Measurements from ENCODE around the gene MTHFD1L. TPM values are rescaled to one million over a fixed set of nuclear protein-coding genes. Genes with fewer than 3 reads are reported as not detected.
"Not testable (repeated sequence)": the region's sequence is repeated elsewhere in the genome, so short reads cannot be mapped to it uniquely, and the experiment has no call there.

Gene MTHFD1L
- polyA plus RNA-seq, 3 donors, result 0.25 to 1.3 (median 0.39) TPM

DNA sequence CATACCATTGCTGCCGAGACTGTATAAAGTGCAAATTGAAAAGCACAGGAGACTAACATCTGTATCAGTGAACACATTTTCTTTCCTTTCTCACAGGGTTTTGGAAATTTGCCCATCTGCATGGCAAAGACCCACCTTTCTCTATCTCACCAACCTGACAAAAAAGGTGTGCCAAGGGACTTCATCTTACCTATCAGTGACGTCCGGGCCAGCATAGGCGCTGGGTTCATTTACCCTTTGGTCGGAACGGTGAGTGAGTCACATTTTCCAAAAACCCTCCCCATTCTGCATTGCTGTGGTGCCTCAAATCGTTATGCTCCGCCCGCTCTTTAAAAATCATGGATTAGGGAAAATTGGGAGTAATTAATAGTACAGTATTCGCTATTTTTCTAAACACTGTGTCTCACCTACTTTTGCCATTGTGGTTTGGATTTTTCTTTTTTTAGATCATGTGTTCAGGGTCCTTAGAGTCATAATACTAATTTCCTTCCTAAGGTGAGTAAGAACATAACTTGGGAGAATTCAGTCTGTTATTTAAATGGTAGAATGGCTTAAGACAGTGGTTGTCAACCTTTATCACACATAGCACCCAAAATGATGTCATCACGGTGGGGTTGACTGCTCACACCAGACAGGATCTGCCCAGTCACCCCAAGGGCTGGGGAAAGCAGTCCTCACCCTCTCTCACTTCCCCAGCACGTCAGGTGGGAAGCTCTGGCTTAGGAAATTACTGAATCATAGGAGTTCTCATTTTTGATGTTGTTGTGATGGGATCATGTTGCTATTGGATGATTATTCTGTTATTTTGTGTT, 171.6 kb downstream of the MTHFD1L start:
- no peaks in the 10 kb centered on the region for H3K27me3 ChIP-seq (ENCODE audit: control insufficient read depth in 2 of 2, insufficient read depth in 2 of 2, low read length in 2 of 2)
- Mint-ChIP-seq H3K4me3 (no peak overlapping the region), H3K27ac (peak overlapping the region; percentile 54 to 94 (median 83)), H3K36me3 (peaks cover 10 to 17% of the 10 kb centered on the region in 2 donors), H3K27me3 (ENCODE audit: low read depth in 3 of 3) (peaks cover 0 to 1% (median 0%) of the 10 kb centered on the region in 3 donors), H3K9me3 (peaks cover 0 to 1% (median 0%) of the 10 kb centered on the region in 7 donors), H3K4me1 (peaks cover 37% of the 10 kb centered on the region)
- no peak overlapping the region for H2AFZ ChIP-seq (ENCODE audit: insufficient read depth, low read depth, low read length, poor library complexity, severe bottlenecking)
- intact Hi-C loops (cut with micrococcal nuclease), result loop anchor here in 1 of 2 donors (10.0 kb wide), 1 partner anchor 358 kb away; the partner anchor contains the start of gene ZBTB2
- DNase-seq, result peak; percentile 77 to 96 (median 84)
- TF ChIP-seq, protein P1, sequence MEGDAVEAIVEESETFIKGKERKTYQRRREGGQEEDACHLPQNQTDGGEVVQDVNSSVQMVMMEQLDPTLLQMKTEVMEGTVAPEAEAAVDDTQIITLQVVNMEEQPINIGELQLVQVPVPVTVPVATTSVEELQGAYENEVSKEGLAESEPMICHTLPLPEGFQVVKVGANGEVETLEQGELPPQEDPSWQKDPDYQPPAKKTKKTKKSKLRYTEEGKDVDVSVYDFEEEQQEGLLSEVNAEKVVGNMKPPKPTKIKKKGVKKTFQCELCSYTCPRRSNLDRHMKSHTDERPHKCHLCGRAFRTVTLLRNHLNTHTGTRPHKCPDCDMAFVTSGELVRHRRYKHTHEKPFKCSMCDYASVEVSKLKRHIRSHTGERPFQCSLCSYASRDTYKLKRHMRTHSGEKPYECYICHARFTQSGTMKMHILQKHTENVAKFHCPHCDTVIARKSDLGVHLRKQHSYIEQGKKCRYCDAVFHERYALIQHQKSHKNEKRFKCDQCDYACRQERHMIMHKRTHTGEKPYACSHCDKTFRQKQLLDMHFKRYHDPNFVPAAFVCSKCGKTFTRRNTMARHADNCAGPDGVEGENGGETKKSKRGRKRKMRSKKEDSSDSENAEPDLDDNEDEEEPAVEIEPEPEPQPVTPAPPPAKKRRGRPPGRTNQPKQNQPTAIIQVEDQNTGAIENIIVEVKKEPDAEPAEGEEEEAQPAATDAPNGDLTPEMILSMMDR (IDR thresholded peaks at IDR 0.05), result no peak
- no peak overlapping the region for H3K9ac ChIP-seq (ENCODE audit: insufficient read depth, low read length, poor library complexity, severe bottlenecking)
- no peak overlapping the region for H3K4me3 ChIP-seq (replicated peaks in 1 of 3; ENCODE audit: low read depth in 2 of 3, low read length in 3 of 3)
- H3K9me3 ChIP-seq (replicated peaks in 1 of 2; ENCODE audit: control insufficient read depth in 1 of 2, insufficient read depth in 1 of 2, low read length in 2 of 2), result no peaks in the 10 kb centered on the region
- H3K27ac ChIP-seq (ENCODE audit: low read depth in 1 of 2, low read length in 2 of 2), result peak overlapping the region in 1 of 2 donors; percentile 55
- no peaks in the 10 kb centered on the region for H3K79me2 ChIP-seq (ENCODE audit: insufficient read depth, low read length)
- H3K36me3 ChIP-seq (replicated peaks in 1 of 2; ENCODE audit: control insufficient read depth in 1 of 2, insufficient read depth in 2 of 2, low read length in 2 of 2), result no peaks in the 10 kb centered on the region
- peaks cover 18 to 21% of the 10 kb centered on the region in 2 donors for H3K4me1 ChIP-seq (ENCODE audit: control insufficient read depth in 1 of 2, insufficient read depth in 2 of 2, low read length in 2 of 2)
- WGBS (ENCODE audit: insufficient coverage), result no CpG with 5 or more reads among the region's 12 CpGs
- no peak overlapping the region for H3K4me2 ChIP-seq (replicated peaks; ENCODE audit: extremely low read depth, low read length, poor library complexity, severe bottlenecking)
- no peaks in the 10 kb centered on the region for H4K20me1 ChIP-seq (ENCODE audit: insufficient read depth, low read length)

DNA sequence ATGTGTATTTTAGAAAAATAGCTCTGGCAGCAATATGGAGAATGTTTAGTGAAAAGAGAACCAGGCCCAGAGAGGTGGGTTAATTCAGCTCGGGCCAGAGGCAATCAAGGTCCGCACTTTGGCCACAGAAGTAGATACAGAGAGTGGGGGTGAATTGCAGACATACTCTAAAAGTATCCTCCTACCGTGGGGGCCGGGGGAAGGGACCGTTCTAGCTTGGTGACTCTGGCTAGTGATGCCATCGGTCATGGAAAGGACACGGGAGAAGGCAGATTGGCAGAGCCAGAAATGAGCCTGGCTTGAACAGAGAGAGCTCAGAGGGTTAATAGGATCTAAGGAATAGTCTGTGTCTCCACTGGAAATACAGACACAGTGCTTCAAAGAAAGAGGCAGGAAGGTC, 173.1 kb downstream of the MTHFD1L start:
- H3K9me3 Mint-ChIP-seq, result no peaks in the 10 kb centered on the region
- peaks cover 37% of the 10 kb centered on the region for H3K4me1 Mint-ChIP-seq
- H3K4me3 Mint-ChIP-seq, result no peak overlapping the region
- Histone ChIP-seq H4K20me1 (ENCODE audit: insufficient read depth, low read length) (no peaks in the 10 kb centered on the region), H3K9me3 (replicated peaks in 1 of 2; ENCODE audit: control insufficient read depth in 1 of 2, insufficient read depth in 1 of 2, low read length in 2 of 2) (no peaks in the 10 kb centered on the region), H3K27me3 (ENCODE audit: control insufficient read depth in 2 of 2, insufficient read depth in 2 of 2, low read length in 2 of 2) (no peaks in the 10 kb centered on the region), H2AFZ (ENCODE audit: insufficient read depth, low read depth, low read length, poor library complexity, severe bottlenecking) (no peak overlapping the region), H3K36me3 (replicated peaks in 1 of 2; ENCODE audit: control insufficient read depth in 1 of 2, insufficient read depth in 2 of 2, low read length in 2 of 2) (no peaks in the 10 kb centered on the region), H3K9ac (ENCODE audit: insufficient read depth, low read length, poor library complexity, severe bottlenecking) (no peak overlapping the region), H3K27ac (ENCODE audit: low read depth in 1 of 2, low read length in 2 of 2) (no peak overlapping the region), H3K79me2 (ENCODE audit: insufficient read depth, low read length) (no peaks in the 10 kb centered on the region), H3K4me1 (ENCODE audit: control insufficient read depth in 1 of 2, insufficient read depth in 2 of 2, low read length in 2 of 2) (peaks cover 18 to 21% of the 10 kb centered on the region in 2 donors), H3K4me3 (replicated peaks in 1 of 3; ENCODE audit: low read depth in 2 of 3, low read length in 3 of 3) (no peak overlapping the region), H3K4me2 (replicated peaks; ENCODE audit: extremely low read depth, low read length, poor library complexity, severe bottlenecking) (no peak overlapping the region)
- TF ChIP-seq, protein P1 (IDR thresholded peaks at IDR 0.05), result no peak
- no peak for DNase-seq
- H3K27ac Mint-ChIP-seq, result peak overlapping the region in 6 of 7 donors; percentile 4 to 83 (median 69)
- intact Hi-C loops (cut with micrococcal nuclease), result loop anchor here in 1 of 2 donors (10.0 kb wide), 1 partner anchor 356 kb away; the partner anchor contains the start of gene ZBTB2
- WGBS (ENCODE audit: insufficient coverage), result 100% methylated on average over 3 of the region's 7 CpGs
- peaks cover 0 to 1% (median 0%) of the 10 kb centered on the region in 3 donors for H3K27me3 Mint-ChIP-seq (ENCODE audit: low read depth in 3 of 3)
- H3K36me3 Mint-ChIP-seq, result peaks cover 10 to 17% of the 10 kb centered on the region in 2 donors

DNA sequence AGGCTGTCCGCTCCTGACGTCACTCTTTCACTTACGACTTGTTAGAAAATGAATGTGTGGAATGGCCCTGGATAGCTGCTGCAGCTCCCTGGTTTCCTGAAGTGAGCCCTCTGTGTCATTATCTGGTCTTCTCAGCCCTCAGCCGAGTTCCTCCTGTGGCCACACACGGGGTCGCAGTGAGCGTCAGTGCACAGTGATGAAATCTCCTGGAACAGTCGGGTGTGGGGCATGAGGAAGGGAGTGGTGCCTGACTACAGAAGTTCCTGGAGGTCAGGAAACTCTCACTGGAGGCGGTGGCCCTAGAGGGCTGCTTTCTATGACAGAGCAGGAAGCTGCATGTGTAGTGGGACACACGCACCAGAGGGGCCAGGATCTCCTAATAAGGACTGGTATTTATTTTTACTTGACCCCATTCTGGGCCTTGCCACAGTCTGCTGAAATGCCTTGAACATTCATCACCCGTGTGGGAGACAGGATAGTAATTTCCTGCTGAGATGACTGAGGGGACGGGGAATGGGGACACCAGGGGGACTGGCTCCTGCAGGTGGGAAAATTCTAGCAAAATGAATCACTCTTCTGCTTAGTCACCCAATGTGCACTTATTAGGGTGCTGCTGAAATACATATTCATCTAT, 175.5 kb downstream of the MTHFD1L start:
- H2AFZ ChIP-seq (ENCODE audit: insufficient read depth, low read depth, low read length, poor library complexity, severe bottlenecking); H3K9me3 Mint-ChIP-seq; H3K27me3 Mint-ChIP-seq (ENCODE audit: low read depth in 3 of 3); H3K9ac ChIP-seq (ENCODE audit: insufficient read depth, low read length, poor library complexity, severe bottlenecking); H3K9me3 ChIP-seq (replicated peaks in 1 of 2; ENCODE audit: control insufficient read depth in 1 of 2, insufficient read depth in 1 of 2, low read length in 2 of 2); intact Hi-C loops (cut with micrococcal nuclease); H3K36me3 ChIP-seq (replicated peaks in 1 of 2; ENCODE audit: control insufficient read depth in 1 of 2, insufficient read depth in 2 of 2, low read length in 2 of 2); H4K20me1 ChIP-seq (ENCODE audit: insufficient read depth, low read length); H3K27me3 ChIP-seq (ENCODE audit: control insufficient read depth in 2 of 2, insufficient read depth in 2 of 2, low read length in 2 of 2); H3K79me2 ChIP-seq (ENCODE audit: insufficient read depth, low read length): not testable (repeated sequence)
- Mint-ChIP-seq H3K4me3 (peak overlapping the region; percentile 54 to 85), H3K36me3 (peaks cover 14 to 17% of the 10 kb centered on the region in 2 donors), H3K4me1 (peaks cover 33% of the 10 kb centered on the region), H3K27ac (peak overlapping the region; percentile 85 to 93 (median 91))
- WGBS (ENCODE audit: insufficient coverage), result 4% methylated on average over 4 of the region's 12 CpGs
- DNase-seq, result peak; percentile 90 to 98 (median 93)
- H3K4me1 ChIP-seq (ENCODE audit: control insufficient read depth in 1 of 2, insufficient read depth in 2 of 2, low read length in 2 of 2), result peaks cover 18 to 21% of the 10 kb centered on the region in 2 donors
- H3K27ac ChIP-seq (ENCODE audit: low read depth in 1 of 2, low read length in 2 of 2), result peak overlapping the region; percentile 17 to 43
- H3K4me2 ChIP-seq (replicated peaks; ENCODE audit: extremely low read depth, low read length, poor library complexity, severe bottlenecking), result peak overlapping the region; percentile 39
- H3K4me3 ChIP-seq (replicated peaks in 1 of 3; ENCODE audit: low read depth in 2 of 3, low read length in 3 of 3), result peak overlapping the region; percentile 20 to 32 (median 24)

All from CD14-positive monocyte (primary cell).